B cell (primary cell): ENCODE data around the gene WRNIP1. TPM values are rescaled to one million over a fixed set of nuclear protein-coding genes. Genes with fewer than 3 reads are reported as not detected.

Source experiments
- ATAC-seq: fragments of 200-7000 bp; cut with Tn5 transposase; one replicate; pipeline ENCODE4 v1.10.0; 2021; ENCODE audit warnings: low read depth, mild to moderate bottlenecking, moderate number of reproducible peaks, moderate library complexity
- CTCF ChIA-PET: fragments of 350-600 bp; sonication (Branson Sonifier 250); formaldehyde crosslinking; loops from one replicate; lab custom pipeline; 2021; ENCODE audit warnings: antibody characterized with exemption, inconsistent platforms; lab: Charles Lee
- POLR2A ChIA-PET: fragments of 350-600 bp; sonication (Branson Sonifier 250); formaldehyde crosslinking; loops from one replicate; lab custom pipeline; 2021; ENCODE audit warnings: antibody characterized with exemption; lab: Charles Lee
- DNase-seq: peaks from one replicate; pipeline ENCODE4 v3.0.0; 2013
- H2AFZ ChIP-seq: 2 replicates; pipeline ENCODE4 v1.6.1; 2012; ENCODE audit warnings: mild to moderate bottlenecking, low read depth, low read length; ENCODE audit not compliant: insufficient read depth, poor library complexity, severe bottlenecking
- H3K27ac ChIP-seq, 2 donors: 1 replicate in 1 of 2; 2 replicates in 1 of 2; pipeline ENCODE4 v1.5.1; 2012 to 2013; ENCODE audit warnings: low read length in 2 of 2, mild to moderate bottlenecking in 2 of 2, moderate library complexity in 1 of 2
- H3K27me3 ChIP-seq, 4 experiments: fragments of 200-600 bp in 1 of 4; sonication (generic) in 1 of 4; replicated peaks in 1 of 4; 1 replicate in 2 of 4; 2 replicates in 2 of 4; pipeline versions ENCODE4 v1.6.1 to v1.7.0; 2013 to 2016; ENCODE audit warnings: low read length in 3 of 4, mild to moderate bottlenecking in 2 of 4, mixed read lengths in 1 of 4, moderate library complexity in 1 of 4; ENCODE audit not compliant: insufficient read depth in 4 of 4, control insufficient read depth in 3 of 4; ENCODE audit errors: control extremely low read depth in 1 of 4
- H3K36me3 ChIP-seq, 2 experiments: replicated peaks in 1 of 2; 1 replicate in 1 of 2; 2 replicates in 1 of 2; pipeline versions ENCODE4 v1.6.1 to v1.7.1; 2013; ENCODE audit warnings: low read length in 1 of 2; ENCODE audit not compliant: insufficient read depth in 2 of 2, control insufficient read depth in 1 of 2; ENCODE audit errors: control extremely low read depth in 1 of 2, extremely low read depth in 1 of 2
- H3K4me1 ChIP-seq, 2 donors: fragments of 200-600 bp in 1 of 2; sonication (generic) in 1 of 2; 1 replicate in 1 of 2; 2 replicates in 1 of 2; pipeline versions ENCODE4 v1.5.1 to v1.6.1; 2013 to 2017; ENCODE audit warnings: low read length in 2 of 2; ENCODE audit not compliant: control insufficient read depth in 2 of 2, insufficient read depth in 2 of 2
- H3K4me2 ChIP-seq: replicated peaks from 2 replicates; pipeline ENCODE3; 2012; ENCODE audit warnings: mild to moderate bottlenecking, low read depth, low read length; ENCODE audit not compliant: poor library complexity, severe bottlenecking
- H3K4me3 ChIP-seq, 5 experiments: fragments of 200-600 bp in 1 of 5; sonication (generic) in 1 of 5; 1 replicate in 3 of 5; 2 replicates in 2 of 5; pipeline versions ENCODE4 v1.5.1 to v1.7.0; 2011 to 2016; ENCODE audit warnings: low read length in 4 of 5, mild to moderate bottlenecking in 4 of 5, low read depth in 2 of 5, control low read depth in 1 of 5, moderate library complexity in 1 of 5; ENCODE audit not compliant: insufficient read depth in 1 of 5; ENCODE audit errors: control extremely low read depth in 1 of 5, extremely low read depth in 1 of 5
- H3K79me2 ChIP-seq: fragments of 200-600 bp; sonication (generic); one replicate; pipeline ENCODE4 v1.6.0; 2016; ENCODE audit warnings: low read length; ENCODE audit not compliant: control insufficient read depth, insufficient read depth
- H3K9ac ChIP-seq: fragments of 200-600 bp; sonication (generic); 2 replicates; pipeline ENCODE4 v1.6.1; 2017; ENCODE audit warnings: mild to moderate bottlenecking, low read length, moderate library complexity
- H3K9me3 ChIP-seq, 3 donors: one replicate each; pipeline versions ENCODE4 v1.6.1 to v1.7.1; 2013; ENCODE audit warnings: low read length in 2 of 3; ENCODE audit not compliant: control insufficient read depth in 2 of 3, insufficient read depth in 1 of 3; ENCODE audit errors: control extremely low read depth in 1 of 3
- H4K20me1 ChIP-seq: 2 replicates; pipeline ENCODE4 v1.6.0; 2012; ENCODE audit warnings: mild to moderate bottlenecking, low read length; ENCODE audit not compliant: insufficient read depth, control insufficient read depth, poor library complexity, severe bottlenecking
- H3K27ac Mint-ChIP-seq: one replicate; pipeline ENCODE4 v1.8.0; 2021; ENCODE audit warnings: mixed read lengths
- H3K27me3 Mint-ChIP-seq: one replicate; pipeline ENCODE4 v1.8.0; 2021; ENCODE audit warnings: mixed read lengths
- H3K4me1 Mint-ChIP-seq: one replicate; pipeline ENCODE4 v1.8.0; 2021; ENCODE audit warnings: mixed read lengths
- H3K4me3 Mint-ChIP-seq: one replicate; pipeline ENCODE4 v1.8.0; 2021; ENCODE audit warnings: mixed read lengths
- H3K9me3 Mint-ChIP-seq: one replicate; pipeline ENCODE4 v1.8.0; 2022; ENCODE audit warnings: mixed read lengths; ENCODE audit not compliant: insufficient read depth
- CTCF ChIP-seq: fragments of 200-600 bp; IDR thresholded peaks from one replicate; pipeline ENCODE4 v1.8.0; 2022; ENCODE audit warnings: antibody characterized with exemption, mild to moderate bottlenecking
- EZH2 ChIP-seq: IDR thresholded peaks from 2 replicates; pipeline ENCODE4 v1.6.1; 2012; ENCODE audit warnings: borderline replicate concordance, low read depth, mild to moderate bottlenecking, moderate library complexity, low read length; ENCODE audit not compliant: insufficient read depth, poor library complexity, severe bottlenecking
- WGBS: methylation state at CpG from one replicate; pipeline ENCODE4 v1.1.5; 2013; ENCODE audit warnings: missing lambda C conversion rate; ENCODE audit not compliant: insufficient coverage; 5-methylcytosine and 5-hydroxymethylcytosine counted together
- intact Hi-C: fragments of 100-400 bp; cut with micrococcal nuclease; formaldehyde crosslinking; loops from one replicate; pipeline ENCODE4 v1.10.0; 2022
- polyA plus RNA-seq: library from polyadenylated mRNA; depleted of rRNA; stranded (reverse); fragments of >200 nt; gene quantifications from 2 replicates; pipeline ENCODE4 v1.2.3, GENCODE V29; 2012
- total RNA-seq, 2 donors: library from RNA; stranded (reverse); fragments of 120-200 nt in 1 of 2; gene quantifications; 1 replicate in 1 of 2; 2 replicates in 1 of 2; pipeline versions ENCODE4 v1.2.3 to v1.2.4, GENCODE V29; 2013 to 2022

WRNIP1 gene
- total and polyA plus RNA-seq, 2 donors (not counting 1 experiment from before 2014, with no cell fraction given): 32.6 to 35.2 TPM

GRCh38 chr6:2786269-2786668 lies 21.1 kb downstream of the WRNIP1 start:
- Mint-ChIP-seq H3K9me3 (no peaks in the 10 kb centered on the region), H3K4me1 (peaks cover 7% of the 10 kb centered on the region), H3K27ac (no peak overlapping the region), H3K27me3 (no peaks in the 10 kb centered on the region), H3K4me3 (no peak overlapping the region)
- Histone ChIP-seq H3K9me3 (no peaks in the 10 kb centered on the region), H3K4me1 (peaks cover 7 to 8% of the 10 kb centered on the region in 2 donors), H3K27me3 (no peaks in the 10 kb centered on the region), H3K9ac (no peak overlapping the region), H3K4me3 (no peak overlapping the region), H2AFZ (no peak overlapping the region), H4K20me1 (peaks cover 27% of the 10 kb centered on the region), H3K79me2 (peaks cover 17% of the 10 kb centered on the region), H3K4me2 (no peak overlapping the region), H3K27ac (no peak overlapping the region), H3K36me3 (peaks cover 0 to 35% of the 10 kb centered on the region in 2 experiments)
- ChIA-PET CTCF (no interaction called here), POLR2A (no interaction called here)
- 57% methylated on average over 3 of the region's 4 CpGs for WGBS
- no peak for DNase-seq
- intact Hi-C loops: no loop called here
- no peak for ATAC-seq
- TF ChIP-seq CTCF (no peak), EZH2 (no peak)

- 23% methylated on average over 2 of the region's 11 CpGs for WGBS
- TF ChIP-seq CTCF (peak; percentile 82), EZH2 (no peak)
- peak; percentile 78 for DNase-seq
- Histone ChIP-seq H3K9me3 (no peaks in the 10 kb centered on the region), H3K4me3 (no peak overlapping the region), H4K20me1 (peaks cover 3% of the 10 kb centered on the region), H3K9ac (no peak overlapping the region), H3K4me2 (peak overlapping the region; percentile 56), H3K27me3 (no peaks in the 10 kb centered on the region), H2AFZ (no peak overlapping the region), H3K36me3 (peaks cover 0 to 13% of the 10 kb centered on the region in 2 experiments), H3K79me2 (peaks cover 4% of the 10 kb centered on the region), H3K4me1 (peaks cover 30 to 35% of the 10 kb centered on the region in 2 donors), H3K27ac (peak overlapping the region in 1 of 2 donors; percentile 41)
- Mint-ChIP-seq H3K4me1 (peaks cover 36% of the 10 kb centered on the region), H3K27ac (peak overlapping the region; percentile 66), H3K27me3 (no peaks in the 10 kb centered on the region), H3K9me3 (no peaks in the 10 kb centered on the region), H3K4me3 (peak overlapping the region; percentile 67)
- intact Hi-C loops: loop anchor here (1.0 to 2.0 kb wide), 7 partner anchors 26 to 266 kb away; partner anchors contain the start of genes SERPINB1 and WRNIP1
- ChIA-PET POLR2A (interaction anchor here (0.6 to 1.4 kb wide), 7 partner anchors 49 to 230 kb away, joined by 3 to 12 read pairs (median 6); partner anchors contain the start of gene SERPINB1), CTCF (interaction anchor here (0.6 to 4.7 kb wide), 57 partner anchors 8 to 296 kb away, joined by 3 to 118 read pairs (median 5); partner anchors contain the start of genes MYLK4, NQO2, RIPK1 and SERPINB1)
- peak; percentile 83 for ATAC-seq
Measured at GRCh38 chr6:2790588-2791449, 25.6 kb downstream of the WRNIP1 start.
